DOHH2 (cell line): Measurements from ENCODE around the gene OPN4.

ENCODE experiments used
- H3F3A ChIP-seq: fragments of 200-600 bp; sonication (generic), shearing (Covaris generic); 2 replicates; pipeline ENCODE4 v1.6.0; 2016; ENCODE audit warnings: antibody characterized with exemption, mild to moderate bottlenecking; ENCODE audit not compliant: control insufficient read depth, insufficient read depth
- H3K27ac ChIP-seq: fragments of 200-600 bp; sonication (generic); 2 replicates; pipeline ENCODE4 v1.5.1; 2014; ENCODE audit warnings: low read depth, mild to moderate bottlenecking, low read length, moderate library complexity
- H3K27me3 ChIP-seq: fragments of 200-600 bp; sonication (generic); 2 replicates; pipeline ENCODE4 v1.6.1; 2014; ENCODE audit warnings: mild to moderate bottlenecking, low read length, mixed read lengths; ENCODE audit not compliant: control insufficient read depth
- H3K36me3 ChIP-seq: fragments of 200-600 bp; sonication (generic); 2 replicates; pipeline ENCODE4 v1.6.1; 2014; ENCODE audit warnings: mild to moderate bottlenecking, low read length, moderate library complexity, mixed read lengths; ENCODE audit not compliant: control insufficient read depth
- H3K4me1 ChIP-seq: fragments of 200-600 bp; sonication (generic); 2 replicates; pipeline ENCODE4 v1.6.1; 2014; ENCODE audit warnings: mild to moderate bottlenecking, low read length, mixed read lengths; ENCODE audit not compliant: control insufficient read depth
- H3K4me2 ChIP-seq: fragments of 200-600 bp; sonication (generic); 2 replicates; pipeline ENCODE4 v1.6.0; 2014; ENCODE audit warnings: mild to moderate bottlenecking, low read length, moderate library complexity
- H3K4me3 ChIP-seq: fragments of 200-600 bp; sonication (generic); 2 replicates; pipeline ENCODE4 v1.5.1; 2014; ENCODE audit warnings: mild to moderate bottlenecking, low read length, mixed read lengths
- H3K79me2 ChIP-seq: fragments of 200-600 bp; sonication (generic); 2 replicates; pipeline ENCODE4 v1.6.1; 2014; ENCODE audit warnings: mild to moderate bottlenecking, low read length, mixed read lengths; ENCODE audit not compliant: control insufficient read depth
- H3K9me2 ChIP-seq: fragments of 200-600 bp; sonication (generic); replicated peaks from 2 replicates; pipeline ENCODE4 v1.6.1; 2014; ENCODE audit warnings: mild to moderate bottlenecking, low read length, mixed read lengths; ENCODE audit not compliant: control insufficient read depth
- H3K9me3 ChIP-seq: fragments of 200-600 bp; sonication (generic); 2 replicates; pipeline ENCODE4 v1.6.1; 2014; ENCODE audit warnings: antibody characterized with exemption, low read length, mixed read lengths; ENCODE audit not compliant: control insufficient read depth, insufficient read depth
- H4K20me1 ChIP-seq: fragments of 200-600 bp; sonication (generic); 2 replicates; pipeline ENCODE4 v1.6.0; 2014; ENCODE audit warnings: low read depth, mild to moderate bottlenecking, antibody characterized with exemption, low read length, moderate library complexity; ENCODE audit not compliant: control insufficient read depth, insufficient read depth
- EZH2phosphoT487 ChIP-seq: fragments of 200-600 bp; sonication (generic); IDR thresholded peaks from 2 replicates; pipeline ENCODE4 v1.6.1; 2017; ENCODE audit warnings: borderline replicate concordance, mild to moderate bottlenecking, antibody characterized with exemption, low read length, moderate library complexity, mixed read lengths
- TF ChIP-seq, protein P1 (sequence below): fragments of 200-600 bp; sonication (generic); IDR thresholded peaks from one replicate; pipeline ENCODE4 v1.5.1; 2014; ENCODE audit warnings: antibody characterized with exemption, mild to moderate bottlenecking, low read depth, low read length; ENCODE audit not compliant: poor library complexity, severe bottlenecking

The OPN4 gene

DNA sequence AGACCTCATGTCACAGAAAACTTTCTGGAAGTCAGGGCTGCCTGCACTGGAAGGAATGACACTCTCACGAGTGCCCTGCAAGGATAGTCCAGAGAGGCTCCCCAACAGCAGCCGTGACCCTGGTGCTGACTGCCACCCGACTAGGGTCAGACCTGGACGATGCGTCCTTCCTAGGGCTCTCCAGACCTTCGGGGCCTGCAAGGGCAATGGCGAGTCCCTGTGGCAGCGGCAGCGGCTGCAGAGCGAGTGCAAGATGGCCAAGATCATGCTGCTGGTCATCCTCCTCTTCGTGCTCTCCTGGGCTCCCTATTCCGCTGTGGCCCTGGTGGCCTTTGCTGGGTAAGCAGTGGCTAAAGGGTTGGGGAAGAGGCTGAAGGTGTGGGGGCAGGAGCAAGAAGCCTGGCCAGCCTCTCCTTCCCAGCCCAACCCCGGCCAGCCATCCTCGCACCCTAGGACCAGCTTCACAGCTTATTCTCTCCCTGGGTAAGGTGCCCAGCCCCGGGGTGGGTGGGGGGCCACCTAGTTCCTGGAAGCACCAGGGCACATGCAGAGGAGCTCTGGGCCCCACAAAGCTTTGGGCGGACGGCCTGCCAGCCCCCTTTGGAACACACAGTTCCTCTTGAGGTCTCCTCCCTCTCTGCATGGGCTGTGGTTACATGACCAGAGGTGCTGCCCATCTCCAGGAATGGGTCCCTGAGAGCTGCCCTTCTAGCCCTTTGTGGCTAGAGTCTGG is 5.5 kb downstream of the OPN4 start:
- H3K4me1 ChIP-seq, result no peaks in the 10 kb centered on the region
- H3K79me2 ChIP-seq, result no peaks in the 10 kb centered on the region
- no peaks in the 10 kb centered on the region for H3K27me3 ChIP-seq
- H3K4me2 ChIP-seq, result no peak overlapping the region
- H4K20me1 ChIP-seq, result no peaks in the 10 kb centered on the region
- H3K27ac ChIP-seq, result no peak overlapping the region
- H3K36me3 ChIP-seq, result no peaks in the 10 kb centered on the region
- no peak overlapping the region for H3K4me3 ChIP-seq
- H3F3A ChIP-seq, result no peaks in the 10 kb centered on the region
- H3K9me3 ChIP-seq, result no peaks in the 10 kb centered on the region
- TF ChIP-seq, protein P1, sequence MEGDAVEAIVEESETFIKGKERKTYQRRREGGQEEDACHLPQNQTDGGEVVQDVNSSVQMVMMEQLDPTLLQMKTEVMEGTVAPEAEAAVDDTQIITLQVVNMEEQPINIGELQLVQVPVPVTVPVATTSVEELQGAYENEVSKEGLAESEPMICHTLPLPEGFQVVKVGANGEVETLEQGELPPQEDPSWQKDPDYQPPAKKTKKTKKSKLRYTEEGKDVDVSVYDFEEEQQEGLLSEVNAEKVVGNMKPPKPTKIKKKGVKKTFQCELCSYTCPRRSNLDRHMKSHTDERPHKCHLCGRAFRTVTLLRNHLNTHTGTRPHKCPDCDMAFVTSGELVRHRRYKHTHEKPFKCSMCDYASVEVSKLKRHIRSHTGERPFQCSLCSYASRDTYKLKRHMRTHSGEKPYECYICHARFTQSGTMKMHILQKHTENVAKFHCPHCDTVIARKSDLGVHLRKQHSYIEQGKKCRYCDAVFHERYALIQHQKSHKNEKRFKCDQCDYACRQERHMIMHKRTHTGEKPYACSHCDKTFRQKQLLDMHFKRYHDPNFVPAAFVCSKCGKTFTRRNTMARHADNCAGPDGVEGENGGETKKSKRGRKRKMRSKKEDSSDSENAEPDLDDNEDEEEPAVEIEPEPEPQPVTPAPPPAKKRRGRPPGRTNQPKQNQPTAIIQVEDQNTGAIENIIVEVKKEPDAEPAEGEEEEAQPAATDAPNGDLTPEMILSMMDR, result no peak
- no peak for TF ChIP-seq EZH2phosphoT487
- no peaks in the 10 kb centered on the region for H3K9me2 ChIP-seq

DNA sequence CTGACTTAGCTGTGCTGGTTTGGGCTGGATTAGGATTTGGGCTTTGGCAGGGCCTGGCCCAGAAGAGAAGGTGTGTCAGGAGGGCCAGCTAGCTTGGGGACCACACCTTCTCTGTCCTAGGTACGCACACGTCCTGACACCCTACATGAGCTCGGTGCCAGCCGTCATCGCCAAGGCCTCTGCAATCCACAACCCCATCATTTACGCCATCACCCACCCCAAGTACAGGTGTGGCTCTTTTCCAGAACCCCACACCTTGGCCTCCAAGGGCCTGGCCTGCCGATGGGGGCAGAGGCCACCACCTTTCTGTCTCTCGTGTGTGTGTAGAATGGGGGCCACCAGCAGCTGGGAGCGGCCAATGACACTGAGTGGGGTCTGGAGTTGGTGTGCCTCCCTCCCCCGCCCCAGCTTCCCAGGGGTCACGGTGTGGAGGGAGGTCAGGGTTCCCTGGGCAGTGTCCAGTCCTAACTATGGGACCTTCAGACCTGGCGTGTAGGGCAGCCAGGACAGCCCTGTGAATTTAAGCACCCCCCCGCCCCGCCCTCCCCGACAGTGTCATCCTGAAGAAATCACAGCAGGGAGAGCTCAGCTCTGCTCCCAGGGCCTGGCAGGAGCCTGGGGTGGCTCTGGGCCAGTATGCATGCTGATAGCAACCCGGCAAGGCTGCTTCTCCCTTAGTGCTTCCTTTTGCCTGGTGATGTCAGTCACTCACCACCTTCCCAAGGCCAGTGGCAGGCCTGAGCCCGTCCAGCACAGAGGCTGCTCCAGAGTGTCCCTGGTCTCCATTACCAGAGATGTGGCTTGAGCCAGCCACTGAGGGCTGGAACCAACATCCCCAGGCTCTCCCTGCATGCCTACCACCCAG is 7.0 kb downstream of the OPN4 start:
- H4K20me1 ChIP-seq, result no peaks in the 10 kb centered on the region
- no peak overlapping the region for H3K27ac ChIP-seq
- no peaks in the 10 kb centered on the region for H3K9me2 ChIP-seq
- H3K9me3 ChIP-seq, result no peaks in the 10 kb centered on the region
- H3K36me3 ChIP-seq, result no peaks in the 10 kb centered on the region
- H3F3A ChIP-seq, result no peaks in the 10 kb centered on the region
- no peaks in the 10 kb centered on the region for H3K4me1 ChIP-seq
- H3K4me2 ChIP-seq, result no peak overlapping the region
- H3K79me2 ChIP-seq, result no peaks in the 10 kb centered on the region
- H3K27me3 ChIP-seq, result no peaks in the 10 kb centered on the region
- TF ChIP-seq, protein P1, result no peak
- TF ChIP-seq EZH2phosphoT487, result no peak
- H3K4me3 ChIP-seq, result no peak overlapping the region

DNA sequence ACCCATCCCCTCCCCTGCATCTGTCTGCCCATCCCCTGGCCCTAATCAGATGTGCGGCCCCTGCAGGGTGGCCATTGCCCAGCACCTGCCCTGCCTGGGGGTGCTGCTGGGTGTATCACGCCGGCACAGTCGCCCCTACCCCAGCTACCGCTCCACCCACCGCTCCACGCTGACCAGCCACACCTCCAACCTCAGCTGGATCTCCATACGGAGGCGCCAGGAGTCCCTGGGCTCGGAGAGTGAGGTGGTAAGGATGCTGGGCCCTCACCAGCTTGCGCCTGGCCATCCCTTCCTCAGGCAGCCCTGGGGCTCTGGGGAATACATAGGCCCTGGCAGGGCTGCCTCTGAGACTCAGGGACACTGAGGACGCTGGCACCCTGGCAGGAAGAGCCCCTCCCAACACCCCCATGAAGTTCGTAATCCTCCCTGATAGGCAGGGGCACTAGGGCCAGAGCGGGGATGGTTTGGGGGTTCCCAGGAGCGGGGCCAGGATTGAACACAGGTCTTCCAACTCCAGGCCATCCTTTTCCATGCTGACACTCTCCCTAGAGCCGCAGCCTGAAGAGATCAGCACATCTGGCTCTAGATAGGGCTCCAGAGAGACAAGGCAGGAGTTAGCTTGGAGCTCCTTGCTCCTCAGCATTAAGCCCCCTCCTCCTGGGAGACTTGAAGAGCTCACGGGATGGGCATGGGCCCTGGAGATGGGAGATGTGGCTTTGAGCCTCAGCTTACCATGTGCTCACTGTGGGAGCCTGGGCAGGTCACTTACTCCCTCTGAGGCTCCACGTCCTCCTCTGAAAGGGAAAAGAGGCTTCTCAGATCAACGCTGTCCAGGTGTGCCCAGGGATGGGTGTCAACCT is 8.1 kb downstream of the OPN4 start:
- Histone ChIP-seq H3K9me2 (no peaks in the 10 kb centered on the region), H3K4me2 (no peak overlapping the region), H3K79me2 (no peaks in the 10 kb centered on the region), H3K4me3 (no peak overlapping the region), H3K27ac (no peak overlapping the region), H4K20me1 (no peaks in the 10 kb centered on the region), H3K9me3 (no peaks in the 10 kb centered on the region), H3K27me3 (no peaks in the 10 kb centered on the region), H3K4me1 (no peaks in the 10 kb centered on the region), H3K36me3 (no peaks in the 10 kb centered on the region), H3F3A (no peaks in the 10 kb centered on the region)
- TF ChIP-seq, protein P1, result no peak
- no peak for TF ChIP-seq EZH2phosphoT487
